GM21528 (cell line): ENCODE results near the gene ZNF226.
A peak's percentile ranks its signal among the peaks of the same experiment; 100 is the strongest.
"Not testable (repeated sequence)": the region's sequence is repeated elsewhere in the genome, so short reads cannot be mapped to it uniquely, and the experiment has no call there.

Experiments
- ATAC-seq: cut with Tn5 transposase; IDR thresholded peaks from one replicate; pipeline ENCODE4 v1.9.1; 2021; ENCODE audit warnings: mild to moderate bottlenecking, moderate library complexity; ENCODE audit not compliant: unreplicated experiment, low FRiP score

ZNF226 gene

GRCh38 chr19:44164673-44165512 lies at the start of gene ZNF226:
ZNF226 (plus strand) TSS chr19:44165100; CDS start chr19:44170081, 4,981 bp downstream.
- ATAC-seq, result peak; percentile 94

- ATAC-seq, result not testable (repeated sequence)
Observed at GRCh38 chr19:44121162-44121561, 43.7 kb upstream of the ZNF226 start.

- ATAC-seq, result no peak
Observed at GRCh38 chr19:44131955-44132354, 32.9 kb upstream of the ZNF226 start.

GRCh38 chr19:44141191-44142058 lies 23.5 kb upstream of the ZNF226 start, which contains the start of gene ZNF234:
ZNF234 (plus strand) TSS chr19:44141554; CDS start chr19:44144633, 3,079 bp downstream.
- ATAC-seq, result peak; percentile 79

- peak; percentile 13 for ATAC-seq
Observed at GRCh38 chr19:44142059-44142433, 22.9 kb upstream of the ZNF226 start.

- ATAC-seq, result no peak
Observed at GRCh38 chr19:44149776-44150175, 15.1 kb upstream of the ZNF226 start.

- no peak for ATAC-seq
Observed at GRCh38 chr19:44151491-44151890, 13.4 kb upstream of the ZNF226 start.

- no peak for ATAC-seq
Observed at GRCh38 chr19:44156475-44156874, 8.4 kb upstream of the ZNF226 start.

GRCh38 chr19:44163789-44164188 lies 1.1 kb upstream of the ZNF226 start:
- ATAC-seq, result no peak

- ATAC-seq, result no peak
Observed at GRCh38 chr19:44164327-44164672, 600 bp upstream of the ZNF226 start.

GRCh38 chr19:44170660-44171059 lies 5.8 kb downstream of the ZNF226 start:
- not testable (repeated sequence) for ATAC-seq

- no peak for ATAC-seq
Observed at GRCh38 chr19:44176590-44176989, 11.7 kb downstream of the ZNF226 start.

- no peak for ATAC-seq
Observed at GRCh38 chr19:44180968-44181367, 16.1 kb downstream of the ZNF226 start.

GRCh38 chr19:44182145-44182544 lies 17.2 kb downstream of the ZNF226 start:
- no peak for ATAC-seq

- ATAC-seq, result no peak
Observed at GRCh38 chr19:44190020-44190419, 25.1 kb downstream of the ZNF226 start.

- no peak for ATAC-seq
Observed at GRCh38 chr19:44192127-44192526, 27.2 kb downstream of the ZNF226 start.

- ATAC-seq, result no peak
Observed at GRCh38 chr19:44196772-44197171, 31.9 kb downstream of the ZNF226 start.

- no peak for ATAC-seq
Observed at GRCh38 chr19:44202470-44202869, 37.6 kb downstream of the ZNF226 start.

- ATAC-seq, result no peak
Observed at GRCh38 chr19:44202974-44203373, 38.1 kb downstream of the ZNF226 start.

GRCh38 chr19:44203877-44204276 lies 39.0 kb downstream of the ZNF226 start:
- ATAC-seq, result not testable (repeated sequence)

GRCh38 chr19:44204772-44205171 lies 39.9 kb downstream of the ZNF226 start:
- no peak for ATAC-seq
